ENCODE data around the gene MRPL40. TPM values are rescaled to one million over a fixed set of nuclear protein-coding genes. Genes with fewer than 3 reads are reported as not detected.

MRPL40 gene
- total RNA-seq, 4 donors from 2014 or later: 7.0 to 27.2 (median 10.2) TPM

GRCh38 chr22:19406281-19406811 is 26.0 kb upstream of the MRPL40 start:
- Histone ChIP-seq H3K9me3 (no peaks in the 10 kb centered on the region), H3K27me3 (no peaks in the 10 kb centered on the region), H3K4me1 (no peaks in the 10 kb centered on the region), H3K27ac (no peak overlapping the region), H3K36me3 (peaks cover 0 to 59% (median 6%) of the 10 kb centered on the region in 3 donors), H3K4me3 (no peak overlapping the region)
- no peak for TF ChIP-seq POLR2A (IDR thresholded peaks at IDR 0.05)
- no peak for TF ChIP-seq CTCF (IDR thresholded peaks at IDR 0.05)
- no peak for DNase-seq

- peaks cover 0 to 54% (median 6%) of the 10 kb centered on the region in 3 donors for H3K36me3 ChIP-seq
Measured at GRCh38 chr22:19406846-19407245, 25.5 kb upstream of the MRPL40 start.

GRCh38 chr22:19407649-19408606 is 24.4 kb upstream of the MRPL40 start:
- peaks cover 0 to 52% (median 6%) of the 10 kb centered on the region in 3 donors for H3K36me3 ChIP-seq

More at GRCh38 chr22:19406846-19407245, 25.5 kb upstream of the MRPL40 start:
- TF ChIP-seq POLR2A (IDR thresholded peaks at IDR 0.05) (no peak), CTCF (IDR thresholded peaks at IDR 0.05) (no peak)
- Histone ChIP-seq H3K4me3 (no peak overlapping the region), H3K27ac (no peak overlapping the region), H3K4me1 (no peaks in the 10 kb centered on the region), H3K27me3 (no peaks in the 10 kb centered on the region), H3K9me3 (no peaks in the 10 kb centered on the region)
- DNase-seq: no peak

GRCh38 chr22:19410941-19411689 is 21.2 kb upstream of the MRPL40 start:
- no peak overlapping the region for H3K4me3 ChIP-seq
- no peak for TF ChIP-seq CTCF (IDR thresholded peaks at IDR 0.05)
- no peak for TF ChIP-seq POLR2A (IDR thresholded peaks at IDR 0.05)
- no peak overlapping the region for H3K27ac ChIP-seq
- H3K9me3 ChIP-seq: no peaks in the 10 kb centered on the region
- peaks cover 0 to 41% (median 3%) of the 10 kb centered on the region in 3 donors for H3K36me3 ChIP-seq
- no peaks in the 10 kb centered on the region for H3K4me1 ChIP-seq
- H3K27me3 ChIP-seq: no peaks in the 10 kb centered on the region
- DNase-seq: no peak

More at GRCh38 chr22:19407649-19408606, 24.4 kb upstream of the MRPL40 start:
- peak in 1 of 3 donors; percentile 57 for DNase-seq
- no peaks in the 10 kb centered on the region for H3K4me1 ChIP-seq
- no peaks in the 10 kb centered on the region for H3K9me3 ChIP-seq
- TF ChIP-seq POLR2A (IDR thresholded peaks at IDR 0.05): no peak
- TF ChIP-seq CTCF (IDR thresholded peaks at IDR 0.05): no peak
- no peak overlapping the region for H3K27ac ChIP-seq
- H3K4me3 ChIP-seq: no peak overlapping the region
- H3K27me3 ChIP-seq: no peaks in the 10 kb centered on the region

GRCh38 chr22:19411690-19412045 is 20.7 kb upstream of the MRPL40 start:
- H3K36me3 ChIP-seq: peaks cover 0 to 37% (median 0%) of the 10 kb centered on the region in 3 donors
- H3K27ac ChIP-seq: no peak overlapping the region
- H3K4me1 ChIP-seq: no peaks in the 10 kb centered on the region
- H3K4me3 ChIP-seq: no peak overlapping the region
- DNase-seq: no peak
- no peak for TF ChIP-seq CTCF (IDR thresholded peaks at IDR 0.05)
- TF ChIP-seq POLR2A (IDR thresholded peaks at IDR 0.05): no peak
- H3K27me3 ChIP-seq: no peaks in the 10 kb centered on the region
- no peaks in the 10 kb centered on the region for H3K9me3 ChIP-seq
